Mesenchymal stem cell (in vitro differentiated cells and primary cell): Measurements from ENCODE around the gene CCDC92B.

ENCODE experiments used
- DNase-seq: peaks from one replicate; pipeline ENCODE4 v3.0.0-alpha.2; 2013
- H2AFZ ChIP-seq: one replicate; pipeline ENCODE4 v1.6.1; 2013; ENCODE audit warnings: low read depth, mild to moderate bottlenecking, control low read depth, inconsistent platforms, low read length, moderate library complexity
- H2AK5ac ChIP-seq: 2 replicates; pipeline ENCODE4 v1.6.1; 2013; ENCODE audit warnings: low read length, moderate library complexity, mild to moderate bottlenecking, inconsistent platforms; ENCODE audit not compliant: severe bottlenecking
- H2BK120ac ChIP-seq: one replicate; pipeline ENCODE4 v1.6.1; 2013; ENCODE audit warnings: low read depth, mild to moderate bottlenecking, inconsistent platforms, low read length, moderate library complexity
- H2BK12ac ChIP-seq, 2 experiments: one replicate each; pipeline ENCODE4 v1.6.1; 2013; ENCODE audit warnings: inconsistent platforms in 2 of 2, low read length in 2 of 2, mild to moderate bottlenecking in 2 of 2, moderate library complexity in 2 of 2, control low read depth in 1 of 2
- H2BK15ac ChIP-seq: one replicate; pipeline ENCODE4 v1.6.1; 2013; ENCODE audit warnings: mild to moderate bottlenecking, low read depth, inconsistent platforms; ENCODE audit not compliant: poor library complexity, severe bottlenecking
- H2BK5ac ChIP-seq: 2 replicates; pipeline ENCODE4 v1.6.1; 2013; ENCODE audit warnings: low read depth, mild to moderate bottlenecking, low read length, control low read depth, inconsistent platforms; ENCODE audit not compliant: poor library complexity, severe bottlenecking
- H3K14ac ChIP-seq, 2 experiments: one replicate each; pipeline ENCODE4 v1.6.1; 2013; ENCODE audit warnings: inconsistent platforms in 2 of 2, low read length in 2 of 2, control low read depth in 1 of 2, mild to moderate bottlenecking in 1 of 2, moderate library complexity in 1 of 2
- H3K18ac ChIP-seq, 2 experiments: one replicate each; pipeline ENCODE4 v1.6.1; 2013; ENCODE audit warnings: inconsistent platforms in 2 of 2, low read length in 2 of 2, control low read depth in 1 of 2, low read depth in 1 of 2, mild to moderate bottlenecking in 1 of 2
- H3K23ac ChIP-seq, 2 experiments: one replicate each; pipeline ENCODE4 v1.6.1; 2013; ENCODE audit warnings: inconsistent platforms in 2 of 2, low read length in 2 of 2, mild to moderate bottlenecking in 2 of 2, moderate library complexity in 2 of 2, control low read depth in 1 of 2
- H3K27ac ChIP-seq: 2 replicates; pipeline ENCODE4 v1.5.1; 2013; ENCODE audit warnings: mild to moderate bottlenecking, moderate library complexity, low read length, control low read depth, inconsistent platforms; ENCODE audit not compliant: poor library complexity, severe bottlenecking
- H3K27me3 ChIP-seq, 2 experiments: 2 replicates each; pipeline versions ENCODE4 v1.6.1 to v1.7.0; 2013; ENCODE audit warnings: low read length in 2 of 2, mild to moderate bottlenecking in 2 of 2, moderate library complexity in 2 of 2, control low read depth in 1 of 2, inconsistent platforms in 1 of 2; ENCODE audit not compliant: control insufficient read depth in 1 of 2, insufficient read depth in 1 of 2
- H3K36me3 ChIP-seq, 2 experiments: 2 replicates each; pipeline versions ENCODE4 v1.6.1 to v1.7.0; 2013; ENCODE audit warnings: low read length in 2 of 2, control low read depth in 1 of 2, inconsistent platforms in 1 of 2, low read depth in 1 of 2, mild to moderate bottlenecking in 1 of 2; ENCODE audit not compliant: insufficient read depth in 2 of 2, control insufficient read depth in 1 of 2
- H3K4ac ChIP-seq, 2 experiments: one replicate each; pipeline ENCODE4 v1.6.1; 2013; ENCODE audit warnings: inconsistent platforms in 2 of 2, low read length in 2 of 2, mild to moderate bottlenecking in 2 of 2, moderate library complexity in 2 of 2, control low read depth in 1 of 2, low read depth in 1 of 2
- H3K4me1 ChIP-seq: 2 replicates; pipeline ENCODE4 v1.6.1; 2013; ENCODE audit warnings: low read depth, low read length, control low read depth; ENCODE audit not compliant: control insufficient read depth, insufficient read depth
- H3K4me2 ChIP-seq: 2 replicates; pipeline ENCODE4 v1.6.1; 2013; ENCODE audit warnings: low read length, mild to moderate bottlenecking, inconsistent platforms; ENCODE audit not compliant: poor library complexity, severe bottlenecking
- H3K4me3 ChIP-seq, 2 experiments: 2 replicates each; pipeline versions ENCODE4 v1.5.1 to v1.7.0; 2013; ENCODE audit warnings: low read length in 2 of 2, mild to moderate bottlenecking in 2 of 2, control low read depth in 1 of 2, low read depth in 1 of 2; ENCODE audit not compliant: insufficient read depth in 1 of 2
- H3K79me1 ChIP-seq: replicated peaks from 2 replicates; pipeline ENCODE4 v1.6.1; 2013; ENCODE audit warnings: mild to moderate bottlenecking, control low read depth, low read length, inconsistent platforms; ENCODE audit not compliant: poor library complexity, severe bottlenecking
- H3K9ac ChIP-seq: 2 replicates; pipeline ENCODE4 v1.7.0; 2013; ENCODE audit warnings: mild to moderate bottlenecking, low read length, moderate library complexity
- H3K9me3 ChIP-seq: 2 replicates; pipeline ENCODE4 v1.7.0; 2013; ENCODE audit warnings: mild to moderate bottlenecking, low read length; ENCODE audit not compliant: control insufficient read depth
- H4K8ac ChIP-seq: one replicate; pipeline ENCODE4 v1.6.1; 2013; ENCODE audit warnings: inconsistent platforms, mild to moderate bottlenecking, low read length, moderate library complexity
- H4K91ac ChIP-seq: one replicate; pipeline ENCODE4 v1.6.1; 2013; ENCODE audit warnings: mild to moderate bottlenecking, low read length, inconsistent platforms
- WGBS: methylation state at CpG from one replicate; pipeline ENCODE4 v1.1.7; 2013; ENCODE audit warnings: mixed read lengths; 5-methylcytosine and 5-hydroxymethylcytosine counted together

CCDC92B gene

GRCh38 chr17:2695961-2696760, 53.3 kb downstream of the CCDC92B start:
- Histone ChIP-seq H3K4ac (no peak overlapping the region), H3K4me3 (no peak overlapping the region), H3K4me1 (peaks cover 5% of the 10 kb centered on the region), H3K9me3 (no peaks in the 10 kb centered on the region), H3K23ac (no peak overlapping the region), H2AFZ (no peak overlapping the region), H3K79me1 (peaks cover 21% of the 10 kb centered on the region), H2BK120ac (no peak overlapping the region), H3K4me2 (no peak overlapping the region), H3K27me3 (no peaks in the 10 kb centered on the region), H2BK15ac (no peak overlapping the region), H2AK5ac (no peak overlapping the region), H4K8ac (no peak overlapping the region), H3K36me3 (peaks cover 60 to 94% of the 10 kb centered on the region in 2 experiments), H4K91ac (no peak overlapping the region), H3K18ac (no peak overlapping the region), H2BK12ac (no peak overlapping the region), H2BK5ac (no peak overlapping the region), H3K27ac (no peak overlapping the region), H3K14ac (no peak overlapping the region), H3K9ac (no peak overlapping the region)
- no peak for DNase-seq
- 98% methylated on average over 36 of the region's 36 CpGs for WGBS

GRCh38 chr17:2695243-2695960, 54.0 kb downstream of the CCDC92B start:
- Histone ChIP-seq H2BK15ac (no peak overlapping the region), H3K9me3 (no peaks in the 10 kb centered on the region), H3K36me3 (peaks cover 60 to 94% of the 10 kb centered on the region in 2 experiments), H3K79me1 (peaks cover 21% of the 10 kb centered on the region), H2BK120ac (no peak overlapping the region), H4K8ac (no peak overlapping the region), H3K23ac (no peak overlapping the region), H2BK12ac (no peak overlapping the region), H3K27ac (no peak overlapping the region), H3K4ac (no peak overlapping the region), H3K27me3 (no peaks in the 10 kb centered on the region), H3K4me3 (no peak overlapping the region), H3K14ac (no peak overlapping the region), H4K91ac (no peak overlapping the region), H2AK5ac (no peak overlapping the region), H3K4me2 (no peak overlapping the region), H3K9ac (no peak overlapping the region), H3K18ac (no peak overlapping the region), H2BK5ac (no peak overlapping the region), H2AFZ (no peak overlapping the region), H3K4me1 (peaks cover 5% of the 10 kb centered on the region)
- no peak for DNase-seq
- WGBS = 96% methylated on average over 28 of the region's 28 CpGs

DNA sequence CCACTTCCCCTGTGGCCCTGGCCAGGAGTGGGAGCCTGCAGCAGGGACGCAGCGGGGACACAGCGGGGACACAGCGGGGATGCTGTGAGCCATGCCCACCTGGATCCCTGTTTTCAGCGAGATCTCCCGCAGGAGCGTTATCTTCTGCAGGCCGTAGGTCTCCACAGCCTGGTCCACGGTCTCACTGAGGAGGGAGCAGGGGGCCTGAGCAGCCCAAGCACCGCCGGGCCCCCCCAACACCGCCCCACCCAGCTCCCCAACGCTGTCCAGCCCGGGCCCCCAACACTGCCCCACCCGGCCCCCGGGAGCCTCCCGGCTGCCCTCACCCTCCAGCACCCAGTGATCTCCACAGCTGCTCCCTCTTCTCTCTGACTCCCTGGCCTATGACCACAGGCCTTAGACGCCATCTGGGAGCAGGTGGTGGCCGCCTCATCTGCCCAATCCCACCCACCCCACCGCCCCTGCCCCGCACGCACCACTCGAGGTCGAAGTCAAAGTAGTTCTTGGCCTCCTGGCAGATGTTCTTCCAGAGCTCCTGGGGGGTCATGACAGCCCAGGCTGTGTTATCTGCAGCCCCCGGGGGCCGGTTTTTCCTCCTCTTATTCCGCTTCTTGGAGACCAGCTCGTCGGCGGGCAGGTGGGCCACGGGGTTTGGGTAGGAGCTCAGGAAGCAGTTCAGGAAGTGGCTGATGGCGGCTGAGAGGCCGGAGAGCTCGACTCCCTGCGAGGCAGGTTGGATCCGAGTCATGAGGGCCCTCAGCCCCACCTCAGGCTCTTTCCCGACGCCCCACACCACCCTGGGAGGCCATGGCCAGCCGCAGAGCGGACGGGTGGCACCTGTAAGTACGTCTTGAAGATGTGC, 54.8 kb downstream of the CCDC92B start:
- Histone ChIP-seq H3K4me2 (no peak overlapping the region), H2AK5ac (no peak overlapping the region), H3K23ac (peak overlapping the region in 1 of 2 experiments; percentile 54), H4K8ac (no peak overlapping the region), H3K27ac (no peak overlapping the region), H3K27me3 (no peaks in the 10 kb centered on the region), H3K36me3 (peaks cover 54 to 94% of the 10 kb centered on the region in 2 experiments), H2BK15ac (no peak overlapping the region), H3K9me3 (no peaks in the 10 kb centered on the region), H2BK120ac (no peak overlapping the region), H4K91ac (no peak overlapping the region), H2AFZ (no peak overlapping the region), H3K4ac (no peak overlapping the region), H3K79me1 (peaks cover 21% of the 10 kb centered on the region), H3K18ac (no peak overlapping the region), H3K4me1 (peaks cover 5% of the 10 kb centered on the region), H3K9ac (no peak overlapping the region), H2BK12ac (no peak overlapping the region), H2BK5ac (no peak overlapping the region), H3K4me3 (no peak overlapping the region), H3K14ac (no peak overlapping the region)
- DNase-seq = no peak
- 96% methylated on average over 39 of the region's 42 CpGs for WGBS
